Fibroblast of mammary gland (primary cell): ENCODE measurements around the gene RAP1A.

ENCODE experiments used
- DNase-seq: peaks from one replicate; pipeline ENCODE4 v3.0.0-alpha.2; 2010; ENCODE audit warnings: low read depth
- H3K4me3 ChIP-seq: 2 replicates; pipeline ENCODE4 v1.5.1; 2011; ENCODE audit warnings: low read depth, mild to moderate bottlenecking, low read length, moderate library complexity; ENCODE audit not compliant: control insufficient read depth
- TF ChIP-seq, protein P1 (sequence below): conservative IDR thresholded peaks from 2 replicates; pipeline ENCODE4 v1.5.1; 2011; ENCODE audit warnings: low read depth, low read length, inconsistent platforms; ENCODE audit not compliant: control insufficient read depth, insufficient read depth

The RAP1A gene

DNA sequence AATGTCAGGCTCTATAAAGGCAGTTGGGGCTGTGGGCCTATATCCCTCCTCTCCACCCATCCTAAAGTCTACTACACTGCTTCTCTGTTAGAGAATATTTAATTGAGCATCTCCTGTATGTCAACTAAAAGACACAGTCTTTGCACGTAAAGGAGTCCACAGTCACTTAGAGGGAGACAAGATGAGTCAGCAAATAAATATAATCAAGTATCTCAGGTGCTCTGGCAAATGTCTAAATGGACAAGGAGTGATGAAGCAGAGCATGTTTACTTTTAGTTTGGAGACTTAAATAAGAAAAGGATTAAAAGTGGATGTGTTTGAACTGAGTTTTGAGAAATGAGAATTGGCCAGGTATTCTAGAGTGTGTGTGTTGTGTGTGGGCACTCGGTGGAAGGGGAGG is 41.8 kb upstream of the RAP1A start:
- no peak for DNase-seq
- no peak overlapping the region for H3K4me3 ChIP-seq
- TF ChIP-seq, protein P1, sequence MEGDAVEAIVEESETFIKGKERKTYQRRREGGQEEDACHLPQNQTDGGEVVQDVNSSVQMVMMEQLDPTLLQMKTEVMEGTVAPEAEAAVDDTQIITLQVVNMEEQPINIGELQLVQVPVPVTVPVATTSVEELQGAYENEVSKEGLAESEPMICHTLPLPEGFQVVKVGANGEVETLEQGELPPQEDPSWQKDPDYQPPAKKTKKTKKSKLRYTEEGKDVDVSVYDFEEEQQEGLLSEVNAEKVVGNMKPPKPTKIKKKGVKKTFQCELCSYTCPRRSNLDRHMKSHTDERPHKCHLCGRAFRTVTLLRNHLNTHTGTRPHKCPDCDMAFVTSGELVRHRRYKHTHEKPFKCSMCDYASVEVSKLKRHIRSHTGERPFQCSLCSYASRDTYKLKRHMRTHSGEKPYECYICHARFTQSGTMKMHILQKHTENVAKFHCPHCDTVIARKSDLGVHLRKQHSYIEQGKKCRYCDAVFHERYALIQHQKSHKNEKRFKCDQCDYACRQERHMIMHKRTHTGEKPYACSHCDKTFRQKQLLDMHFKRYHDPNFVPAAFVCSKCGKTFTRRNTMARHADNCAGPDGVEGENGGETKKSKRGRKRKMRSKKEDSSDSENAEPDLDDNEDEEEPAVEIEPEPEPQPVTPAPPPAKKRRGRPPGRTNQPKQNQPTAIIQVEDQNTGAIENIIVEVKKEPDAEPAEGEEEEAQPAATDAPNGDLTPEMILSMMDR: no peak

DNA sequence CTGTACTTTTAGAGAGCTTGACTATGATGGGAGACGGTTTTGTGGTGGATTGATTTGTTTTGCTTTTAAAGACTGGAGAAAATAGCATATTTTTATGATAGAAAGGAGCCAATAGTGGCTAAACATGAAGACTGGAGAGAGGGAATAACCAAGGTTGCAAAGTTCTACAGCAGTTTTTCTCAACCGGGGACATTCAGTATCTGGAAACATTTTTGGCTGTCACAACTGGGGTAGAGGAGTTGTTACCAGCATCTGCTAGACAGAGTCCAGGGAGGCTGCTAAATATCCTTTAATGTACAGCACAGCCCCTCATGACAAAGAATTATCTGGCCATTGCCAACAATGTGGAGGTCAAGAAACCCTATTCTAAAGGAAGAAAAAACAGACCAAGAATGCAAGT is 38.4 kb upstream of the RAP1A start:
- DNase-seq: no peak

DNA sequence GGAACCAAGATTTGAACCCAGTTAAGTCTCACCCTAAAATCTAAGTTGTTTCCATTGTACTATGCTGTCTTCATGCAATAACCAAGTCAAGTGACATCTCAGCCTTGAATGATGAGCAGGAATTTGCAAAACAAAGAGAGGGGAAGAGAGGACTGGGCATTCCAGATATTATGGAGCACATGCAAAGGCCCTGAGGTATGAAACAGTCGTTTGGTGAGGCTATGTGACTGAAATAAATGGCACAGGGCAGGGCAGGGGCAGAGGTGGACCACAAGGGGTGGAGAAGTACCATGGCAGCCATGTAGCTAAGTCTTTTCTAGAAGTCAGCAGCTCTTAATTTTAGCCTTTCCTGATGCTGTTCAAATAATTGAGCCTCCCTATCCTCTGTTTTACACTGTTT is 37.6 kb upstream of the RAP1A start:
- no peak overlapping the region for H3K4me3 ChIP-seq
- no peak for DNase-seq
- TF ChIP-seq, protein P1: no peak

More for the DNA sequence above, 38.4 kb upstream of the RAP1A start:
- TF ChIP-seq, protein P1: no peak
- H3K4me3 ChIP-seq: no peak overlapping the region

DNA sequence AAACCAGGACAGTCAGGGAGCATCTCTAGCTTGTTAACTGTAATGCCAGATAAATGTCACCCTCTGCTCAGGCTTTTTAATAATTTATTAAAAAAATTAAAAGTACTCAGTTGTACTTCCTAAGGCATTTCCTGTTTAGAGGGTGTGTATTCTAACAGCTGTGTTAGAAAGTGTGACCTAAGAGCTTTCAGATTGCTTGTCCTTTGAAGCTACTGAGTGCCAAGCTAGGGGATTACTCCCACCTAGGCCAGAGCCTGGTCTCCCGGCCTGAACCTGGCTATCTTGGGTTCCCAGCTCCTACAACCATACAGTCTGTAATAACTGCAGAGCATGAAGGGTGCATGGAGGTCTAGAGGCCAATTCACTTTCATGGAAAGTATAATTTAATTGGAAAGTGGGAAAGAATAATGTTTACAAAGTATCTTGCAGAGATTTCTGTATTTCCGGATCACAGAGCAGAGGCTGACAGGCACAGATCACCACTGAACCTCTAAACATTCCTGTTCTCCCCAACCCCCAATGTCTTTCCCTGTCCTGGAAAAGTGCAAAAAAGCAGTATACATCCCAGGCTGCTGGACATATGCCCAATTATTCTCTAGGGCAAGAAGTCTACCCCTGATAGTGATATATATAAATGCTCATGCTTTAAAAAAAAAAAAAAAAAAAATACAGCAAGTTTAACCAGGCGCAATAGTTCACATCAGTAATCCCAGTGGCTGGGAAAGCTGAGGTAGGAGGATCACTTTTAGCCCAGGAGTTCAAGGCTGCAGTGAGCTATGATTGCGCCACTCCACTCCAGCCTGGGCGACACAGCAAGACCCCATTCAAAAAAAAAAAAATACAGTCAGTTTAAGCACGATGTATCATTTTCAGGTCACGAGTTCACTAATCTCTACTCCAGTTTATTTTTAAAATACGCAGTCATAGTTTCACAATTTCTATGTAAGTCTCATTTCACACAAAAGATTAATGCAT is 36.7 kb upstream of the RAP1A start:
- H3K4me3 ChIP-seq: no peak overlapping the region
- DNase-seq: no peak
- TF ChIP-seq, protein P1: no peak

DNA sequence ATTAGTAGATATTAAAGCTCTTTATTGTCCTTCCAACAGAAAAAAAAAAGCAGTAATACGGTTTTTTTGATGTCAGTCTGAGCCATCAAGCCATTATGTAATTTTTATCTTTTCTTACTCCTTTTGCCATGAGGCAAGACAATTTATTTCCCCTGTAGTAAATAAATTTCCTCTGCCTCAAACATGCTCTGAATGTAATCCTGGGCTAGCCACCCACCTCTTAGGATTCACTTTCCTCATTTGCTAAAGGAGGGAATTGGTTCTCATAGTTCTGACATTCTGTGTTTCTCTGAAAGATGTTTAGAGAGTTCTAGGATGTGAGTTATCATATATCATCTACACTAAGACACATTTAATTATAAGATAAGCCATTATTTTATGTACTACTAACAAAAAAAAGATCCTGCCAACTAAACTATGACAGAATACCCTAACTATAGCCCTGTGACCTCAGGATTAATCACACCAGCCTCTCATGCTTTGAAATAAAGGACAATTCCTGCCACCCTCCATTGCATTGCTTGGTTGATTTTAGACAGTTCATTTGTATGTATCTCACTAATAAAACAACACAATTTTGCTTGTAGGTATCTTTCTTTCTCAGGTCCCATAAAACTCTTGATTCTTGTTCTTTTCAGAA is 34.0 kb upstream of the RAP1A start:
- H3K4me3 ChIP-seq: no peak overlapping the region
- DNase-seq: no peak
- TF ChIP-seq, protein P1: no peak

DNA sequence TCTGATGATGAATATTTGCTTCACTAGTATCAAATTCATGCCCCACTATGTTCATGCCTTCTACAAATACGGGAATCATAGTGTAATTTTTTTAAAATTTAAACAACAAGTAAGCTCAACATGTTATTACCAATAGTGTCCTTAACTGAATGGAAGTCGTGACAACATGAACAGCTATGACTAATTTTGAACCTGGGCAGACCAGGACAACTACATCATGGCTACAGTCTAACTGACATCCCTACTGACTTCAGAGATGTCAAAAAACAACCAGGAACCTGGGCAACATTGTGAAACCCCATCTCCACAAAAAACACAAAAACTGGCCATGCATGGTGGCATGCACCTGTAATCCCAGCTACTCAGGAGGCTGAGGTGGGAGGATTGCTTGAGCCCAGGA is 33.5 kb upstream of the RAP1A start:
- no peak for DNase-seq

More for the DNA sequence above, 33.5 kb upstream of the RAP1A start:
- no peak overlapping the region for H3K4me3 ChIP-seq
- TF ChIP-seq, protein P1: no peak
